Stomach smooth muscle (tissue), 2 donors: Measurements from ENCODE around the gene SATB1.

Experiments
- H3K27ac ChIP-seq: one replicate; pipeline ENCODE4 v1.7.0; 2013; ENCODE audit warnings: mild to moderate bottlenecking, low read length, inconsistent platforms
- H3K27me3 ChIP-seq, 2 donors: one replicate each; pipeline ENCODE4 v1.7.0; 2013; ENCODE audit warnings: low read length in 2 of 2; ENCODE audit not compliant: insufficient read depth in 2 of 2, control insufficient read depth in 1 of 2
- H3K36me3 ChIP-seq, 2 donors: one replicate each; pipeline ENCODE4 v1.7.0; 2013; ENCODE audit warnings: low read length in 2 of 2; ENCODE audit not compliant: control insufficient read depth in 2 of 2, insufficient read depth in 2 of 2
- H3K4me1 ChIP-seq: one replicate; pipeline ENCODE4 v1.7.0; 2013; ENCODE audit warnings: low read length; ENCODE audit not compliant: control insufficient read depth, insufficient read depth
- H3K4me3 ChIP-seq, 2 donors: one replicate each; pipeline ENCODE4 v1.7.0; 2013; ENCODE audit warnings: low read length in 2 of 2
- H3K9ac ChIP-seq, 2 donors: one replicate each; pipeline ENCODE4 v1.7.0; 2013; ENCODE audit warnings: low read length in 2 of 2, mild to moderate bottlenecking in 1 of 2
- H3K9me3 ChIP-seq, 2 donors: one replicate each; pipeline ENCODE4 v1.7.0; 2013; ENCODE audit warnings: low read length in 2 of 2; ENCODE audit not compliant: control insufficient read depth in 2 of 2
- donor health status: healthy.
- donor health status: Pancreatic carcinoma.

The SATB1 gene

DNA sequence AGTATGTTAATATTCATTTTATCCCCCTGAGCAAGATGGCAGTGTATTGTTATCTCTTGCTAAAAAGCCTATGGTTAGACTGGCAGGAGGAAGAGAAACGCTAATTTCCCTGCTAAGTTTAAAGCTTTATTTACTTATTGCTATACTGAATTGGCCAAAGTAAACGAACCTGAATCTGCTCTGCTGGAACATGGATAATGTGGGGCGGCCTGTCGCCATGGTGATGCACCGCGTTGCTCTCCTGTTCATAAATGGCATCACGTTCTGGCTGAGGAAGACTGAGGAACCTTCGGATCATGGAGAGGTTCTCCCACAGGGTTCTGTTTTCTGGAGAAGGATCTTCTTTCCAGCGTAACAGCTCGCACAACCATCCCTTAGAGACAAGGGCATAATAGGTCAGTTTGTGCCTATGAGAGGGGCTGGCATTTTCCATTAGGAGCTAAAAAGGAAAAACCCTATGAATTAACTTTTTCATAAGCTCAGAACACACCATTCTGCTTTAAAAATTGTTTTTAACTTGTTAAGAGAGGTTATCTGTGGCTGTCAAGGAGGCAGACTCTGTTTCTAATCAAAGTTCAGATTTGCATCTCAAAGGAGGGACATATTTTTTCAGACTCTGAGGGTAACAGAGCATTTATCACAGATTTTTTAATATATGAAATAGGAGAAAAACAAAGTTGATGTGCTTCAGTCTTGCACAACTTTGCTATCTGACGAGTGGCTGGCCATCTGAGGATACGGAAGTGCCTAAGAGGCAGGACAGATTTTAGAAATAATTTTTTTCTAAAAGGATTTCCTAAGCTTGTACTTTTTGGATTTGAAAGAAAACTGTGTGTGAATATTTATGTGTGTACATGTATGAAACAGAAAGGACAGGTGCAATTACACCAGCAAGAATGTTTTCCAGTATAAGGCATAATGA is 73.1 kb downstream of the SATB1 start:
- Histone ChIP-seq H3K9me3 (no peaks in the 10 kb centered on the region), H3K4me1 (no peaks in the 10 kb centered on the region), H3K27me3 (no peaks in the 10 kb centered on the region), H3K4me3 (no peak overlapping the region), H3K9ac (no peak overlapping the region), H3K27ac (no peak overlapping the region), H3K36me3 (peaks cover 15 to 19% of the 10 kb centered on the region in 2 donors)

GRCh38 chr3:18351069-18351628 is 74.0 kb downstream of the SATB1 start:
- peaks cover 15 to 19% of the 10 kb centered on the region in 2 donors for H3K36me3 ChIP-seq
- no peaks in the 10 kb centered on the region for H3K27me3 ChIP-seq
- no peak overlapping the region for H3K27ac ChIP-seq
- H3K9me3 ChIP-seq = no peaks in the 10 kb centered on the region
- H3K4me1 ChIP-seq = no peaks in the 10 kb centered on the region
- no peak overlapping the region for H3K9ac ChIP-seq
- H3K4me3 ChIP-seq = no peak overlapping the region

- H3K4me3 ChIP-seq = no peak overlapping the region
- H3K9me3 ChIP-seq = no peaks in the 10 kb centered on the region
- no peak overlapping the region for H3K9ac ChIP-seq
- H3K4me1 ChIP-seq = no peaks in the 10 kb centered on the region
- H3K27me3 ChIP-seq = no peaks in the 10 kb centered on the region
- H3K27ac ChIP-seq = no peak overlapping the region
- peaks cover 15 to 19% of the 10 kb centered on the region in 2 donors for H3K36me3 ChIP-seq
Observed at GRCh38 chr3:18349197-18349798, 75.8 kb downstream of the SATB1 start.

- Histone ChIP-seq H3K4me3 (no peak overlapping the region), H3K27ac (no peak overlapping the region)
Observed at GRCh38 chr3:18346097-18346496, 79.0 kb downstream of the SATB1 start.

DNA sequence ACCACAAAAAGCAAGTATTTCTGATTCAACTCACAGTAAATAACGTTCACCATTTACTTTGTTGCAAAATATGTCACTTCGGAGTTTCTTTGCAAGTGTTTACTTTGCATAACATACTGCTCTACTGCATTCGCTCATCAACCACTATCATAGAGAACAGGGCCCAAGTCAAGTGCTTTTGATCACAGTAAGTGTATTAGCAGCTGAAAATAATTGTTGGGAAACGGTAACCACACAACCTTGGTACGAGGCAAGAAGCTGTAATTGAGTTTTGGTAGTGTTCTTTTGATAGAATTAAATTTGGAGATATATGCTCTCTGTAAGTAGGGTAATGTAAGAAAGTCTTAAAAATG is 80.1 kb downstream of the SATB1 start:
- Histone ChIP-seq H3K36me3 (peaks cover 5 to 14% of the 10 kb centered on the region in 2 donors), H3K4me1 (no peaks in the 10 kb centered on the region), H3K4me3 (no peak overlapping the region), H3K9ac (no peak overlapping the region), H3K27me3 (no peaks in the 10 kb centered on the region), H3K27ac (no peak overlapping the region), H3K9me3 (no peaks in the 10 kb centered on the region)

More at GRCh38 chr3:18346097-18346496, 79.0 kb downstream of the SATB1 start:
- Histone ChIP-seq H3K9ac (no peak overlapping the region), H3K4me1 (no peaks in the 10 kb centered on the region), H3K27me3 (no peaks in the 10 kb centered on the region), H3K36me3 (peaks cover 8 to 19% of the 10 kb centered on the region in 2 donors), H3K9me3 (no peaks in the 10 kb centered on the region)

- Histone ChIP-seq H3K4me3 (no peak overlapping the region), H3K27ac (no peak overlapping the region), H3K4me1 (no peaks in the 10 kb centered on the region), H3K27me3 (no peaks in the 10 kb centered on the region), H3K36me3 (peaks cover 4 to 10% of the 10 kb centered on the region in 2 donors), H3K9me3 (no peaks in the 10 kb centered on the region), H3K9ac (no peak overlapping the region)
Observed at GRCh38 chr3:18344306-18345014, 80.7 kb downstream of the SATB1 start.

- H3K27me3 ChIP-seq = no peaks in the 10 kb centered on the region
- no peak overlapping the region for H3K4me3 ChIP-seq
- H3K4me1 ChIP-seq = no peaks in the 10 kb centered on the region
- no peak overlapping the region for H3K27ac ChIP-seq
- no peak overlapping the region for H3K9ac ChIP-seq
- H3K9me3 ChIP-seq = no peaks in the 10 kb centered on the region
- peaks cover 0 to 3% of the 10 kb centered on the region in 2 donors for H3K36me3 ChIP-seq
Observed at GRCh38 chr3:18343809-18344208, 81.3 kb downstream of the SATB1 start.

- no peaks in the 10 kb centered on the region for H3K4me1 ChIP-seq
- no peak overlapping the region for H3K4me3 ChIP-seq
Observed at GRCh38 chr3:18338827-18339514, 86.2 kb downstream of the SATB1 start.

DNA sequence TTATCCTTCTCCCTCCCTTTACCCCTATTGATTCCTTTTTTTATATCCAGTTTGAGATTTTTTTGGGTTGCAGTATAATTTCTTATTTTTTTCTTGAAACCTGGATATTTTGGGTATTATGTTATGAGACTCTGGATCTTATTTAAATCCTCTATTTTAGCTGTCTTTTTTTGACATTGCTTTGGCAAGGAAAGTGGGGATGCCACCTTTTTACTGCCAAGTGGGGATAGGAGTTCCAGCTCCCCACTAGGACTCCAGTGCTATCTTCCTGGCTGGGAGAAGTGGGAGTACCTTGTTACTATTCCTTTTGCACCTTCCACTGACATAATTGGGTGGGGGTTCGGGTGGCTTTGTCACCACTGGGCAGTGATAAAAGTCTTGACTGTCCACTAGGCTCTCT is 87.9 kb downstream of the SATB1 start:
- Histone ChIP-seq H3K9me3 (no peaks in the 10 kb centered on the region), H3K4me1 (no peaks in the 10 kb centered on the region), H3K9ac (no peak overlapping the region), H3K27me3 (no peaks in the 10 kb centered on the region), H3K36me3 (no peaks in the 10 kb centered on the region), H3K4me3 (no peak overlapping the region), H3K27ac (no peak overlapping the region)

More at GRCh38 chr3:18338827-18339514, 86.2 kb downstream of the SATB1 start:
- H3K27ac ChIP-seq = no peak overlapping the region
- no peaks in the 10 kb centered on the region for H3K27me3 ChIP-seq
- H3K36me3 ChIP-seq = no peaks in the 10 kb centered on the region
- no peaks in the 10 kb centered on the region for H3K9me3 ChIP-seq
- H3K9ac ChIP-seq = no peak overlapping the region
